SJSA1 (cell line): ENCODE results near the gene PREB. TPM values are rescaled to one million over a fixed set of nuclear protein-coding genes. Genes with fewer than 3 reads are reported as not detected.

ENCODE experiments used
- DNase-seq, 2 experiments: peaks; one replicate each; pipeline ENCODE4 v3.0.0-alpha.2; 2015 to 2020; ENCODE audit warnings: low spot score in 2 of 2, low read depth in 1 of 2
- H3K27ac ChIP-seq: fragments of 250-450 bp; sonication (Bioruptor Pico); 2 replicates; pipeline ENCODE4 v1.5.1; 2020; ENCODE audit warnings: mild to moderate bottlenecking, moderate library complexity
- H3K27me3 ChIP-seq: fragments of 250-450 bp; sonication (Bioruptor Pico); replicated peaks from 2 replicates; pipeline ENCODE4 v1.5.1; 2020; ENCODE audit warnings: mild to moderate bottlenecking, moderate library complexity
- H3K36me3 ChIP-seq: fragments of 250-450 bp; sonication (Bioruptor Pico); 2 replicates; pipeline ENCODE4 v1.5.1; 2020; ENCODE audit warnings: mild to moderate bottlenecking
- H3K4me1 ChIP-seq: fragments of 250-450 bp; sonication (Bioruptor Pico); replicated peaks from 2 replicates; pipeline ENCODE4 v1.6.1; 2021; ENCODE audit warnings: mild to moderate bottlenecking
- H3K4me3 ChIP-seq: fragments of 250-450 bp; sonication (Bioruptor Pico); 2 replicates; pipeline ENCODE4 v1.5.1; 2020; ENCODE audit warnings: mild to moderate bottlenecking
- H3K9me3 ChIP-seq: fragments of 250-450 bp; sonication (Bioruptor Pico); replicated peaks from 2 replicates; pipeline ENCODE4 v1.5.1; 2020; ENCODE audit warnings: mild to moderate bottlenecking
- total RNA-seq: library from RNA; depleted of rRNA; stranded (reverse); fragments of >200 nt; shearing (Covaris generic); gene quantifications from 2 replicates; pipeline ENCODE4 v1.2.3, GENCODE V29; 2014; rRNA removed

Gene PREB
- total RNA-seq, 1 experiment from 2014 or later: 101 TPM

GRCh38 chr2:27083410-27084296, 50.8 kb downstream of the PREB start:
- peaks cover 42% of the 10 kb centered on the region for H3K36me3 ChIP-seq
- no peak for DNase-seq
- no peaks in the 10 kb centered on the region for H3K9me3 ChIP-seq
- H3K27ac ChIP-seq: no peak overlapping the region
- H3K4me1 ChIP-seq: peaks cover 51% of the 10 kb centered on the region
- H3K27me3 ChIP-seq: no peaks in the 10 kb centered on the region
- no peak overlapping the region for H3K4me3 ChIP-seq

- no peak for DNase-seq
- Histone ChIP-seq H3K4me1 (peaks cover 59% of the 10 kb centered on the region), H3K9me3 (no peaks in the 10 kb centered on the region), H3K4me3 (no peak overlapping the region), H3K27me3 (no peaks in the 10 kb centered on the region), H3K36me3 (peaks cover 42% of the 10 kb centered on the region), H3K27ac (no peak overlapping the region)
These were observed 51.5 kb downstream of the PREB start for GRCh38 chr2:27082773-27083409.

GRCh38 chr2:27081984-27082772, 52.3 kb downstream of the PREB start:
- DNase-seq: no peak
- Histone ChIP-seq H3K36me3 (peaks cover 42% of the 10 kb centered on the region), H3K4me3 (no peak overlapping the region), H3K27ac (no peak overlapping the region), H3K4me1 (peaks cover 63% of the 10 kb centered on the region), H3K27me3 (no peaks in the 10 kb centered on the region), H3K9me3 (no peaks in the 10 kb centered on the region)

Other genes with a start within 250 kb of the PREB start
- gene MAPRE3, start 164.0 kb downstream of the PREB start, total RNA-seq: 0.50 and 3.3 TPM in 2 replicates
- gene TMEM214, start 101.7 kb downstream of the PREB start, total RNA-seq: 52.4 and 57.3 TPM in 2 replicates
- gene AGBL5, start 83.0 kb downstream of the PREB start, total RNA-seq: 22.8 and 32.7 TPM in 2 replicates
- gene OST4, start 63.0 kb downstream of the PREB start, total RNA-seq: 322 and 334 TPM in 2 replicates
- 168 and 170 TPM in 2 replicates for gene EMILIN1, start 56.0 kb downstream of the PREB start, total RNA-seq
- 0.11 and 0.31 TPM in 2 replicates for gene KHK, start 47.9 kb downstream of the PREB start, total RNA-seq
- 2.1 and 3.1 TPM in 2 replicates for gene CGREF1, start 15.5 kb downstream of the PREB start, total RNA-seq
- gene ABHD1, start 10.8 kb downstream of the PREB start, total RNA-seq: not detected in 2 replicates
- gene PRR30, start 4.8 kb upstream of the PREB start, total RNA-seq: not detected in 2 replicates
- gene TCF23, start 14.4 kb upstream of the PREB start, total RNA-seq: not detected in 2 replicates
- 104 and 153 TPM in 2 replicates for gene ATRAID, start 77.4 kb upstream of the PREB start, total RNA-seq
- gene SLC5A6, start 77.6 kb upstream of the PREB start, total RNA-seq: 40.8 and 42.0 TPM in 2 replicates
- gene CAD, start 82.7 kb upstream of the PREB start, total RNA-seq: 17.0 and 17.6 TPM in 2 replicates
- not detected in 2 replicates for gene SLC30A3, start 128.4 kb upstream of the PREB start, total RNA-seq
- gene DNAJC5G, start 140.8 kb upstream of the PREB start, total RNA-seq: not detected in 2 replicates
- gene TRIM54, start 147.8 kb upstream of the PREB start, total RNA-seq: not detected in 2 replicates
- 0.21 and 6.8 TPM in 2 replicates for gene UCN, start 173.8 kb upstream of the PREB start, total RNA-seq
- 88.0 and 88.3 TPM in 2 replicates for gene MPV17, start 188.5 kb upstream of the PREB start, total RNA-seq
- gene GTF3C2, start 222.1 kb upstream of the PREB start, total RNA-seq: 36.2 and 46.4 TPM in 2 replicates
- gene EIF2B4, start 235.7 kb upstream of the PREB start, total RNA-seq: 29.8 and 52.1 TPM in 2 replicates
- gene SNX17, start 236.0 kb upstream of the PREB start, total RNA-seq: 148 and 170 TPM in 2 replicates
- 7.7 and 13.1 TPM in 2 replicates for gene ZNF513, start 246.1 kb upstream of the PREB start, total RNA-seq